Activated naive CD4-positive, alpha-beta T cell treated with anti-CD3 and anti-CD28 coated beads, Interleukin-2, amount 10 ng/mL, durations not matched to agents 7 days and 5 days (primary cell): ENCODE measurements around the gene COG8.
A peak's percentile ranks its signal among the peaks of the same experiment; 100 is the strongest.
"Not testable (repeated sequence)": the region's sequence is repeated elsewhere in the genome, so short reads cannot be mapped to it uniquely, and the experiment has no call there.

ENCODE experiments used
- CTCF ChIA-PET: fragments of 350-600 bp; sonication (Branson Sonifier 250); formaldehyde crosslinking; loops from one replicate; lab custom pipeline; 2021; ENCODE audit warnings: antibody characterized with exemption; lab: Charles Lee
- DNase-seq: peaks from one replicate; pipeline ENCODE4 v3.0.0-alpha.2; 2020
- H3K27ac Mint-ChIP-seq: one replicate; pipeline ENCODE4 v1.8.0; 2021; ENCODE audit warnings: mild to moderate bottlenecking, moderate library complexity, mixed read lengths
- H3K27me3 Mint-ChIP-seq: one replicate; pipeline ENCODE4 v1.8.0; 2021; ENCODE audit warnings: mild to moderate bottlenecking, mixed read lengths
- H3K36me3 Mint-ChIP-seq: one replicate; pipeline ENCODE4 v1.8.0; 2021; ENCODE audit warnings: mixed read lengths
- H3K4me1 Mint-ChIP-seq: one replicate; pipeline ENCODE4 v1.8.0; 2021; ENCODE audit warnings: mixed read lengths
- H3K4me3 Mint-ChIP-seq: one replicate; pipeline ENCODE4 v1.8.0; 2021; ENCODE audit warnings: mild to moderate bottlenecking, moderate library complexity, mixed read lengths
- H3K9me3 Mint-ChIP-seq: one replicate; pipeline ENCODE4 v1.8.0; 2021; ENCODE audit warnings: mixed read lengths

The COG8 gene

GRCh38 chr16:69364088-69364487 is 24.7 kb upstream of the COG8 start:
- no peak overlapping the region for H3K27ac Mint-ChIP-seq
- H3K4me3 Mint-ChIP-seq: no peak overlapping the region
- no peak for DNase-seq
- H3K9me3 Mint-ChIP-seq: no peaks in the 10 kb centered on the region
- no peaks in the 10 kb centered on the region for H3K4me1 Mint-ChIP-seq
- H3K36me3 Mint-ChIP-seq: peaks cover 53% of the 10 kb centered on the region
- no peaks in the 10 kb centered on the region for H3K27me3 Mint-ChIP-seq
- CTCF ChIA-PET: no interaction called here

DNA sequence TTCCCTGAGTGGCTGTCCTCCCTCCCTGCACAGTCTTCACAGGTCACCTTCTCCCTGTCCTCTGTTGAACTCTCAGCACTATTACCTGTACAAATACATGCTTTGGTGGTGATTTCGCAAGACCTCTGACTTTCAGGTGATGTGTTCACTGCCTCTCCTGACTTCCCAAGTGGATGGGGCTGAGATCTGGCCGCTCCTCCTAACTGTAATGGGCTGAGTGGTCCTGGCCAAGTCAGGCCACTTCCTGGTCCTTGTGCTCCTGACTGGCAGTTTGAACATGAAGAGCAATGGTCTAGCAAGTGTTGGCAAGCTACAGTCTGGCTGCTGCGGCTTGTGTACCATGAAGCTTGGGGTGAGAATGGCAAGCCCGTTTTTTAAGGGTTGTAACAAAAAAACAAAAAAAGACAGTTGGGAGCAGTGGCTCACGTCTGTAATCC is 23.9 kb upstream of the COG8 start:
- H3K36me3 Mint-ChIP-seq: peaks cover 48% of the 10 kb centered on the region
- H3K27me3 Mint-ChIP-seq: no peaks in the 10 kb centered on the region
- CTCF ChIA-PET: no interaction called here
- no peaks in the 10 kb centered on the region for H3K9me3 Mint-ChIP-seq
- DNase-seq: no peak
- H3K27ac Mint-ChIP-seq: no peak overlapping the region
- no peak overlapping the region for H3K4me3 Mint-ChIP-seq
- no peaks in the 10 kb centered on the region for H3K4me1 Mint-ChIP-seq

- H3K9me3 Mint-ChIP-seq, H3K4me1 Mint-ChIP-seq, H3K27me3 Mint-ChIP-seq, H3K4me3 Mint-ChIP-seq, CTCF ChIA-PET, H3K27ac Mint-ChIP-seq, DNase-seq: not testable (repeated sequence)
- H3K36me3 Mint-ChIP-seq: peaks cover 41% of the 10 kb centered on the region
These were observed 20.7 kb upstream of the COG8 start for GRCh38 chr16:69360070-69360469.

DNA sequence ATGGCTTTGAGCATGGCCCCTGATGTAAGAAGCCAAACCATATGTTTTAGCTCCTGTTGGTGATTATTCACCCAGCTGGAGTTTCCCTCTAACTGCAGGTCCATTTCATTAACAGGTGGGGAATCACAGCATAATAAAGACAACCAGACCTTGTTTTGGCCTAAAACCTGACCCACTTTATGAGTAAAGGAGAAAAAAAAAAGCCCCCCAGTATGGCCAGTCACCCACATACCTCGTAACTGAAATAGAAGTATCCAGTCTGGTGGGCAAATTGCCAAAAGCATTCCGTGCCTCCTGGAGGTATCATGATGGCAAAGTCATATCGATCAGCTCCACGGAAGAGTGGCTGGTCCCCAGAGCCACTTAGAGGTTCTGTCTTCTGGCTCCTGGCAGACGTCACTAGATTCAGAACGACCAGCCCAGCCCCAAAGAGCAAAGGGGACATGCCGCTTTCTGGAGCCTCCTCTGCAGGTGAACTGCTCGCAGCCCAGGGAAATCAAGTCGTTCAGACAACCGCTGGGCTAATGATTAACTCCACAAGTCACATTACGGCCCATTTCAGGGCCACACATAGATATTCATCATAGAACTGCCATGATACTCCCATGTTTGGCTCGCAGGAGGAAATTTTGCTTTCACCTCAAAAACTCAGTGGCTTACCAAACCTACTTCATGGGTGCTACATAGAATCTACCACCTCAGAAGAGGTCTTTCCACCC is 12.1 kb upstream of the COG8 start, which contains the start of gene TMED6:
Gene TMED6, minus strand, starts transcription at position 478 of the 719 bp plus-strand sequence. Its CDS starts 33 bp downstream, at position 445.
- DNase-seq: no peak
- Mint-ChIP-seq H3K27me3 (no peaks in the 10 kb centered on the region), H3K9me3 (no peaks in the 10 kb centered on the region), H3K36me3 (peaks cover 25% of the 10 kb centered on the region), H3K27ac (no peak within 1 kb of the TSS), H3K4me3 (no peak within 1 kb of the TSS), H3K4me1 (no peaks in the 10 kb centered on the region)
- CTCF ChIA-PET: interaction anchor here (0.6 to 1.2 kb wide), 2 partner anchors 9 to 403 kb away, joined by 3 read pairs; no protein-coding TSS in a partner anchor

- Mint-ChIP-seq H3K4me3 (no peak overlapping the region), H3K4me1 (no peaks in the 10 kb centered on the region), H3K9me3 (no peaks in the 10 kb centered on the region), H3K36me3 (peaks cover 24% of the 10 kb centered on the region), H3K27me3 (no peaks in the 10 kb centered on the region), H3K27ac (no peak overlapping the region)
- CTCF ChIA-PET: no interaction called here
- no peak for DNase-seq
These were observed 11.3 kb upstream of the COG8 start for GRCh38 chr16:69350536-69351133.

DNA sequence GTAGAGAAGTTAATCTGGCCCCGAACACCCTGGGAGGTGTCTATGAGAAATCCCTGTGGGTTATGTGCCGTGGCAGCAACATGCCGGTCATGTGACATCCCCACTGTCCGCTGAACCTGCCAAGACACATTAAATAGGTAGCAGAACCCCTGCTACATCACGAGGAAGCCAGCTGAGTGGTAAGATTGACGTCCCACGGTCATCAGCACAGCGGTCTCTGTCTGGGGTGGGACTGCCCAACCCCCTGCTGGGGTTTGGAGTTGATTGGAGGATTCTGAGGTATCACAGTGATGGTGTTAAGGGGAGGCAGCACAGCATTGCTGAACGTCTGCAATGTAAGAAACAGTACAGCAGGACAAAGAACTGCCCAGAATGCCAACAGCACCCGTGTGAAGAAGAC is 10.2 kb upstream of the COG8 start:
- H3K9me3 Mint-ChIP-seq: no peaks in the 10 kb centered on the region
- DNase-seq: no peak
- CTCF ChIA-PET: no interaction called here
- H3K4me3 Mint-ChIP-seq: no peak overlapping the region
- no peaks in the 10 kb centered on the region for H3K4me1 Mint-ChIP-seq
- no peaks in the 10 kb centered on the region for H3K27me3 Mint-ChIP-seq
- peaks cover 20% of the 10 kb centered on the region for H3K36me3 Mint-ChIP-seq
- no peak overlapping the region for H3K27ac Mint-ChIP-seq

DNA sequence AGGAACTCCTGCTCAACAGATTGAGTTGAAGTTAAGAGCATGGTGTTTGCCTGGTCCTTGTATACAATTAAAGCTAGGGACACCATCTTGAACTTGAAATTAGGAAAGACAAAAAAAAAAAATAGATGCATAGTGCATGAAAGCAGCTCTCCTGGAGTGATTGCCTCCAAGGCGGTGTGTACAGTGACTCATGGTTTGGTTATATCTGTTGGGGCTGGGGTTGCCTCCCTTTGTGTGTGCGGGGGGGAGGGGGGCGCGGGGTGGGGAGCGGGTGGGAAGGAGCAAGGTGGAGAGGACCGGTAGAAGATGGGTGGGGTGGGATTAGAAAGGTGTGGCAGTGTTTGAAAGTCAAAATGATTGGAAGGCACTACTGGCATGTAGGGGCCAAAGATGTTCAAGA is 8.9 kb upstream of the COG8 start:
- H3K27me3 Mint-ChIP-seq: no peaks in the 10 kb centered on the region
- H3K9me3 Mint-ChIP-seq: no peaks in the 10 kb centered on the region
- peaks cover 3% of the 10 kb centered on the region for H3K4me1 Mint-ChIP-seq
- DNase-seq: no peak
- H3K36me3 Mint-ChIP-seq: peaks cover 25% of the 10 kb centered on the region
- CTCF ChIA-PET: no interaction called here
- H3K4me3 Mint-ChIP-seq: no peak overlapping the region
- no peak overlapping the region for H3K27ac Mint-ChIP-seq

DNA sequence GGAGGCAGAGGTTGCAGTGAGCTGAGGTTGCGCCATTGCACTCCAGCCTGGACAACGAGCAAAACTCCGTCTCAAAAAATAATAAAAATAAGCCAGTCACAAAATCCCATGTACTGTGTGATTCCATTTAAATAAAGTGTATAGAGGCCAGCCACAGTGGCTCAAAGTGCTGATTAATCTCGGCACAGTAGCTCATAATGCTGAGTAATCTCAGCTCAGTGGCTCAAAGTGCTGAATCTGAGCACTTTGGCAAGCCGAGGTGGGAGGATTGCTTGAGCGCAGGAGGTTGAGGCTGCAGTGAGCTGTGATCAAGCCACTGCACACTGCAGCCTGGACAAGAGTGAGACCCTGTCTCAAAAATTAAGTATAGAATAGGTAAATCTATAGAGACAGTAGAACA is 7.3 kb upstream of the COG8 start:
- Mint-ChIP-seq H3K27me3 (no peaks in the 10 kb centered on the region), H3K4me1 (peaks cover 9% of the 10 kb centered on the region), H3K4me3 (no peak overlapping the region), H3K36me3 (peaks cover 25% of the 10 kb centered on the region), H3K9me3 (no peaks in the 10 kb centered on the region), H3K27ac (no peak overlapping the region)
- CTCF ChIA-PET: interaction anchor here (0.7 kb wide), 1 partner anchor 19 kb away, joined by 3 read pairs; no protein-coding TSS in a partner anchor
- DNase-seq: no peak

DNA sequence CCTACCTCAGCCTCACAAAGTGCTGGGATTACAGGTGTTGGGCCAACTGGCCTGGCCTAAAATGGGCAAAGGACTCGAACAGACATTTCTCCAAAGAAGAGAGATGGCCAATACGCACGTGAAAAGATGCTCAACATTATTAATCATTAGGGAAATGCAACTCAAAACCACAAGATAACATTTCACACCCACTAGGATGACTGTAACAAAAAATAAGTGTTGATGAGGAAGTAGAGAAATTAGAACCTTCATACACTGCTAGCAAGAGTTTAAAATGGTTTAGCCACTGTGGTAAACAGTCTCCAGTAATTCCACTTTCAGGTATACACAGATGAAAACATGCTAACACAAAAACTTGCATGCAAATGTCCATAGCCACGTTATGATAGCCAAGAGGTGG is 6.6 kb upstream of the COG8 start:
- Mint-ChIP-seq H3K27ac (peak overlapping the region; percentile 24), H3K4me1 (peaks cover 16% of the 10 kb centered on the region), H3K4me3 (no peak overlapping the region), H3K9me3 (no peaks in the 10 kb centered on the region), H3K36me3 (peaks cover 31% of the 10 kb centered on the region), H3K27me3 (no peaks in the 10 kb centered on the region)
- DNase-seq: no peak
- CTCF ChIA-PET: interaction anchor here (0.7 kb wide), 1 partner anchor 20 kb away, joined by 3 read pairs; no protein-coding TSS in a partner anchor

DNA sequence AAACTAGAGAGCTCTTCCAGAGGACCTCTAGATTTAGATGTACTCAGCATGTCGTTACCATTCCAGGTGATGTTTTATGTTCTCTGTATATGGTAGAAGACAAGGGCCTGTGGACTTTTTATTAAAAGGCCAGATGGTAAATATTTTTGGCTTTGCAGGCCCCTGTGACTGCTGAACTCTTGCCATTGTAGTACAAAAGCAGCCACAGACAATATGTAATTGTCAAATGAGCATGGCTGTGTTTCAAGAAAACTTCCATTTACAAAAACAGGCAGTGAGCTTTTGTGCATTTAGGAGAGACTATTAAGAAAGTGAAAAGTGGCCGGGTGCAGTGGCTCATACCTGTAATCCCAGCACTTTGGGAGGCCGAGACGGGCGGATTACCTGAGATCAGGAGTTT is 4.8 kb upstream of the COG8 start:
- Mint-ChIP-seq H3K9me3 (no peaks in the 10 kb centered on the region), H3K27ac (no peak overlapping the region), H3K4me1 (peaks cover 30% of the 10 kb centered on the region), H3K36me3 (peaks cover 39% of the 10 kb centered on the region), H3K4me3 (no peak overlapping the region), H3K27me3 (no peaks in the 10 kb centered on the region)
- no peak for DNase-seq
- CTCF ChIA-PET: no interaction called here

- H3K4me1 Mint-ChIP-seq: peaks cover 50% of the 10 kb centered on the region
- H3K27me3 Mint-ChIP-seq: no peaks in the 10 kb centered on the region
- no peaks in the 10 kb centered on the region for H3K9me3 Mint-ChIP-seq
- H3K36me3 Mint-ChIP-seq: peaks cover 46% of the 10 kb centered on the region
- CTCF ChIA-PET: interaction anchor here (0.6 to 2.0 kb wide), 4 partner anchors 43 to 334 kb away, joined by 3 to 9 read pairs (median 4); no protein-coding TSS in a partner anchor
- peak; percentile 55 for DNase-seq
- peak overlapping the region; percentile 100 for H3K4me3 Mint-ChIP-seq
- H3K27ac Mint-ChIP-seq: peak overlapping the region; percentile 97
These were observed 806 bp upstream of the COG8 start for GRCh38 chr16:69340095-69340644.

GRCh38 chr16:69338557-69339288 is 641 bp downstream of the COG8 start:
- no peak for DNase-seq
- CTCF ChIA-PET: interaction anchor here (0.9 to 1.4 kb wide), 2 partner anchors 8 to 10 kb away, joined by 3 to 5 read pairs; partner anchors contain the start of gene PDF
- Mint-ChIP-seq H3K4me3 (peak overlapping the region; percentile 100), H3K9me3 (no peaks in the 10 kb centered on the region), H3K4me1 (peaks cover 53% of the 10 kb centered on the region), H3K27ac (peak overlapping the region; percentile 97), H3K36me3 (peaks cover 55% of the 10 kb centered on the region), H3K27me3 (no peaks in the 10 kb centered on the region)

GRCh38 chr16:69334696-69335095 is 4.7 kb downstream of the COG8 start:
- Mint-ChIP-seq H3K4me1 (peaks cover 35% of the 10 kb centered on the region), H3K36me3 (peaks cover 40% of the 10 kb centered on the region), H3K9me3 (no peaks in the 10 kb centered on the region), H3K27ac (no peak overlapping the region), H3K27me3 (no peaks in the 10 kb centered on the region), H3K4me3 (no peak overlapping the region)
- DNase-seq: no peak
- CTCF ChIA-PET: no interaction called here
